T-helper 1 cell treated with Interleukin-12 subunit alpha and Interleukin-12 subunit beta and Interleukin-4 antibody, amounts not matched to agents 30 μg/mL and 1 μg/mL, for 36 hours (primary cell): ENCODE measurements around the gene SPON1.
"Not testable (repeated sequence)": the region's sequence is repeated elsewhere in the genome, so short reads cannot be mapped to it uniquely, and the experiment has no call there.

Experiments used
- H3K27ac Mint-ChIP-seq: one replicate; pipeline ENCODE4 v1.8.0; 2021; ENCODE audit warnings: mild to moderate bottlenecking, mixed read lengths
- H3K27me3 Mint-ChIP-seq: one replicate; pipeline ENCODE4 v1.8.0; 2021; ENCODE audit warnings: low read depth, mixed read lengths
- H3K36me3 Mint-ChIP-seq: one replicate; pipeline ENCODE4 v1.8.0; 2021; ENCODE audit warnings: low read depth, mixed read lengths
- H3K4me1 Mint-ChIP-seq: one replicate; pipeline ENCODE4 v1.8.0; 2021; ENCODE audit warnings: low read depth, mixed read lengths
- H3K4me3 Mint-ChIP-seq: one replicate; pipeline ENCODE4 v1.8.0; 2021; ENCODE audit warnings: mild to moderate bottlenecking, moderate library complexity, mixed read lengths
- H3K9me3 Mint-ChIP-seq: one replicate; pipeline ENCODE4 v1.8.0; 2021; ENCODE audit warnings: mixed read lengths

The SPON1 gene

GRCh38 chr11:13937154-13937553 lies 25.4 kb upstream of the SPON1 start:
- not testable (repeated sequence) for H3K27ac Mint-ChIP-seq, H3K4me3 Mint-ChIP-seq
- H3K27me3 Mint-ChIP-seq, result peaks cover 12% of the 10 kb centered on the region
- H3K36me3 Mint-ChIP-seq, result peaks cover 11% of the 10 kb centered on the region
- peaks cover 29% of the 10 kb centered on the region for H3K9me3 Mint-ChIP-seq
- peaks cover 24% of the 10 kb centered on the region for H3K4me1 Mint-ChIP-seq

DNA sequence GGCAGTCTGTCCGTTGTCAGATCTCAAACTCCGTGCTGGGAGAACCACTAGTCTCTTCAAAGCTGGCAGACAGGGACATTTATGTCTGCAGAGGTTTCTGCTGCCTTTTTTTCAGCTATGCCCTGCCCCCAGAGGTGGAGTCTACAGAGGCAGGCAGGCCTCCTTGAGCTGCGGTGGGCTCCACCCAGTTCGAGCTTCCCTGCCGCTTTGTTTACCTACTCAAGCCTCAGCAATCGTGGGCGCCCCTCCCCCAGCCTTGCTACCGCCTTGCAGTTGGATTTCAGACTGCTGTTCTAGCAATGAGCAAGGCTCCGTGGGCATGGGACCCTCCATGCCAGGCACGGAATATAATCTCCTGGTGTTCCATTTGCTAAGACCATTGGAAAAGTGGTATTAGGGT lies 23.7 kb upstream of the SPON1 start:
- peaks cover 28% of the 10 kb centered on the region for H3K4me1 Mint-ChIP-seq
- not testable (repeated sequence) for H3K4me3 Mint-ChIP-seq
- peaks cover 17% of the 10 kb centered on the region for H3K27me3 Mint-ChIP-seq

GRCh38 chr11:13939961-13940906 lies 22.3 kb upstream of the SPON1 start:
- Mint-ChIP-seq H3K4me3 (peak overlapping the region; percentile 67), H3K9me3 (peaks cover 26% of the 10 kb centered on the region)

More for the DNA sequence above, 23.7 kb upstream of the SPON1 start:
- Mint-ChIP-seq H3K9me3 (peaks cover 29% of the 10 kb centered on the region), H3K36me3 (peaks cover 11% of the 10 kb centered on the region)
- H3K27ac Mint-ChIP-seq, result not testable (repeated sequence)

GRCh38 chr11:13940907-13941256 lies 21.6 kb upstream of the SPON1 start:
- H3K4me1 Mint-ChIP-seq, result peaks cover 28% of the 10 kb centered on the region
- peak overlapping the region; percentile 67 for H3K4me3 Mint-ChIP-seq
- peaks cover 19% of the 10 kb centered on the region for H3K27me3 Mint-ChIP-seq
- H3K9me3 Mint-ChIP-seq, result peaks cover 25% of the 10 kb centered on the region
- peak overlapping the region; percentile 83 for H3K27ac Mint-ChIP-seq
- H3K36me3 Mint-ChIP-seq, result peaks cover 11% of the 10 kb centered on the region

More at GRCh38 chr11:13939961-13940906, 22.3 kb upstream of the SPON1 start:
- Mint-ChIP-seq H3K4me1 (peaks cover 28% of the 10 kb centered on the region), H3K36me3 (peaks cover 13% of the 10 kb centered on the region), H3K27me3 (peaks cover 20% of the 10 kb centered on the region), H3K27ac (peak overlapping the region; percentile 83)

- Mint-ChIP-seq H3K9me3 (peaks cover 17% of the 10 kb centered on the region), H3K27me3 (peaks cover 13% of the 10 kb centered on the region), H3K36me3 (peaks cover 8% of the 10 kb centered on the region), H3K4me1 (peaks cover 29% of the 10 kb centered on the region), H3K4me3 (no peak overlapping the region), H3K27ac (no peak overlapping the region)
Measured at GRCh38 chr11:13941775-13942174, 20.7 kb upstream of the SPON1 start.

- Mint-ChIP-seq H3K36me3 (peaks cover 10% of the 10 kb centered on the region), H3K27me3 (peaks cover 16% of the 10 kb centered on the region), H3K27ac (no peak overlapping the region), H3K4me1 (peaks cover 32% of the 10 kb centered on the region), H3K9me3 (peaks cover 16% of the 10 kb centered on the region), H3K4me3 (no peak overlapping the region)
Measured at GRCh38 chr11:13942378-13942777, 20.1 kb upstream of the SPON1 start.

DNA sequence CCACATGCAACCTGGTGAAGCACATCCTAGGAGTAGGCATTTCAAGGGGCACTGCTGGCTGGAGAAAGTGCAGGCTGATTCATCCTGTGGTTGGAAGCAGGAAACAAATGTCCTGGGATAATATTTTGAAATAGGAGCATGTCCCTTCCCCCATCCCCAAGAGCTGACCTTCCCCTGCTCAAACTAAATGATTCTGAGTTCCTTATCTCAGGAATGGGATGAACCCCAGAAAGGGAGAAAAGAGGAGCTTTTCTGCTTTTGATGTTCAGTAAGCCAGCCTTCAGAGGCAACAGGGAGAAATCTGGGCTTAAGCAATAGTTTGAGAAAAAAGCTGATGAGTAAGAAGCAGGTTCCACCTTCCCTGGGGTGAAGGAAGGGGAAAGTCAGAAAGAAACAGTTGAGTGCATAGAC lies 19.5 kb upstream of the SPON1 start:
- Mint-ChIP-seq H3K4me3 (no peak overlapping the region), H3K27me3 (peaks cover 16% of the 10 kb centered on the region), H3K9me3 (peaks cover 13% of the 10 kb centered on the region), H3K4me1 (peaks cover 38% of the 10 kb centered on the region), H3K27ac (no peak overlapping the region), H3K36me3 (peaks cover 7% of the 10 kb centered on the region)

DNA sequence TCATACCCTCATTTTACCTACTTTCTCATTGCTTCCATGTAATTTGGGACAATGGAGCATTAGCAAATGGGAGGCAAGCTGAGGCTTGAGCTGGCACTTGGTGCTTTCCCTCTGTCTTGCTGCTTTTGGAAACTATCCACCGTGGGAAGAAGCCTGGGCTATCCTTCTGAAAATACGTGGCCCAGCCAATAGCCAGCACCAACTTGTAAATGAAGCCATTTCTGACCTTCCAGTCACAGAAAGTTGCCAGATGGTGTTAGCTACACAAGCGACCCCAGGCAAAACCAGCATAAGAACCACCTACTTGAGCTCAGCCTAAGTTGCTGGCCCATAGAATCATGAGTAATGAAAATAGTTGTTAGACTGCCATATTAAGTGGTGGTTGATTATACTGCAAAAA lies 18.5 kb upstream of the SPON1 start:
- no peak overlapping the region for H3K27ac Mint-ChIP-seq
- H3K27me3 Mint-ChIP-seq, result peaks cover 22% of the 10 kb centered on the region
- H3K4me1 Mint-ChIP-seq, result peaks cover 34% of the 10 kb centered on the region
- H3K9me3 Mint-ChIP-seq, result peaks cover 6% of the 10 kb centered on the region
- H3K4me3 Mint-ChIP-seq, result no peak overlapping the region
- H3K36me3 Mint-ChIP-seq, result peaks cover 3% of the 10 kb centered on the region

GRCh38 chr11:13944911-13945425 lies 17.6 kb upstream of the SPON1 start:
- Mint-ChIP-seq H3K36me3 (peaks cover 3% of the 10 kb centered on the region), H3K9me3 (peaks cover 2% of the 10 kb centered on the region), H3K27ac (no peak overlapping the region), H3K4me1 (peaks cover 28% of the 10 kb centered on the region), H3K27me3 (peaks cover 30% of the 10 kb centered on the region), H3K4me3 (no peak overlapping the region)

DNA sequence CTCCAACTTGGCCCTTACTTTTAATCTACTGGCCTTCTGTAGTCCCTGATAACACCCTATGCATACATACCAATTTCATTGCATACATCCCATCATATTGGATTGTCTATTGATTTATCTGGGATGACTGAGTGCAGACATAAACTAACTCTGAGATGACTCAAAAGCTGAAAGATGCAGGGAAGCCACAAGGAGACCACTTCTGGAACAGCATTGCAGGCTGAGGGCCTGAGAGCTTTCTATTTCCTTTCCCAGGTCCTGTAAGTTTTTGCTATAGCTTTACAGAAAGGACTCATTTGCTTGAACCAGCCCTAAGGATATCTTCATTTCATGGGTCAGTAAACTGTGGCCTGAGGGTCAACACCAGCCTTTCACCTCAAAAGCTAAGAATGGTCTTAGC lies 15.1 kb upstream of the SPON1 start:
- no peak overlapping the region for H3K4me3 Mint-ChIP-seq
- H3K9me3 Mint-ChIP-seq, result no peaks in the 10 kb centered on the region
- no peak overlapping the region for H3K27ac Mint-ChIP-seq
- peaks cover 3% of the 10 kb centered on the region for H3K36me3 Mint-ChIP-seq
- peaks cover 16% of the 10 kb centered on the region for H3K4me1 Mint-ChIP-seq
- H3K27me3 Mint-ChIP-seq, result peaks cover 42% of the 10 kb centered on the region

GRCh38 chr11:13949876-13950275 lies 12.6 kb upstream of the SPON1 start:
- Mint-ChIP-seq H3K27me3 (peaks cover 49% of the 10 kb centered on the region), H3K36me3 (peaks cover 3% of the 10 kb centered on the region), H3K27ac (no peak overlapping the region), H3K4me1 (peaks cover 13% of the 10 kb centered on the region), H3K4me3 (no peak overlapping the region), H3K9me3 (no peaks in the 10 kb centered on the region)

DNA sequence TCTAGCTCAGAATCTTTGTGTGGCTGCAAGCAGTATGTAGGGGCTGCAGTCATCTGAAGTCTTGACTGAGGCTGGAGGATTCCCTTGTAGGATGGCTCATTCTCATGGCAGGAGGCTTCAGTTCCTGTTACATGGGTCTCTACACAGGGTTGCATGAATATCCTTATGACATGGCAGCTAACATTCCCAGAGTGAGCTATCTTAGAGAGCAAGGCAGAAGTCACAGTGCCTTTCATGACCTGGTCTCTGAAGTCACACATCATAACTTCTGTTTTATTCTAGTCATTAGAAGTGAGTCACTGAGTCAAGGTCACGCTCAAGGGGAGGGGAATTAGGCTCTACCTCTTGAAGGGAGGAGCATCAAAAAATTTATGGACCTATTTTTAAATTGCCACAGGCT lies 10.3 kb upstream of the SPON1 start:
- H3K27me3 Mint-ChIP-seq, result peaks cover 45% of the 10 kb centered on the region
- no peak overlapping the region for H3K4me3 Mint-ChIP-seq
- no peak overlapping the region for H3K27ac Mint-ChIP-seq
- peaks cover under 1% of the 10 kb centered on the region for H3K36me3 Mint-ChIP-seq
- H3K9me3 Mint-ChIP-seq, result no peaks in the 10 kb centered on the region
- peaks cover 10% of the 10 kb centered on the region for H3K4me1 Mint-ChIP-seq

DNA sequence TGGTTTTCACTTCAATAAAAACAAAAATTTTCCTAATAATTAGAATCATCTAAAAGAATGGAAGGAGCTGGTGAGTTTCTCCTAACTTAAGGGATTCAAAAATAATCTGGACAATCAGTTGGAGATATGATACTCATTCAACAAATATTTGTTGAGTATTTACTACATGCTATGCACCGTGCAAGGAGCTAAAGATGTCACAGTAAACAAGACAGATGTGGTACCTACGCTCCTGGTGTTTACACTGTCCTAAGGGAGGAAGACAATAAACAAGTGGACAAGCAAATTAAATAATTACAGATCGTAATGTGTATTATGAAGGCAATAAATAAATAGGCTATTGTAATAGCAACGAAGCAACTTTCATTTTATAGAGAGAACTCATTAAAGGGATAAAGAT lies 9.9 kb upstream of the SPON1 start:
- Mint-ChIP-seq H3K36me3 (no peaks in the 10 kb centered on the region), H3K27me3 (peaks cover 43% of the 10 kb centered on the region), H3K4me1 (peaks cover 5% of the 10 kb centered on the region), H3K27ac (no peak overlapping the region), H3K9me3 (no peaks in the 10 kb centered on the region), H3K4me3 (no peak overlapping the region)

DNA sequence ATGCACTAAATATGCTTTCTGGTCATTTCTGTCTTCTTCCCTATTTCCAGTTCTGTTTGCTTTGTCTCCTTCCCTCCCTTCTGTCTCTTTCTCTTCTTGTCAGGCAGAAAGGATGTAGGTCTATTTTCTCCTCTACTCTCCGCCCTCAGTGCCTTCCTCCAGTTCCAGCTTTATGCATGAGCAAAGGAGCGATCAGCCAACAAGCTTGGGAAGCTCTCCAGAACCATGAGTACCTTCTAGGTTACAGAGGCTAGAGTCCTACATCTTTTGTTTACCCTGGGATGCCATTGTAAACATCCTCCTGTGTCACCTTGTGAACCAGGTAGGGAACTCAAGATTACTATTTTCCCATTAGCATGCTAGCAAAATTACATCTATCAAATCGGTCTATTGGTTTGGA lies 7.9 kb upstream of the SPON1 start:
- Mint-ChIP-seq H3K27ac (no peak overlapping the region), H3K9me3 (no peaks in the 10 kb centered on the region), H3K27me3 (peaks cover 47% of the 10 kb centered on the region), H3K4me3 (no peak overlapping the region), H3K36me3 (no peaks in the 10 kb centered on the region), H3K4me1 (no peaks in the 10 kb centered on the region)

DNA sequence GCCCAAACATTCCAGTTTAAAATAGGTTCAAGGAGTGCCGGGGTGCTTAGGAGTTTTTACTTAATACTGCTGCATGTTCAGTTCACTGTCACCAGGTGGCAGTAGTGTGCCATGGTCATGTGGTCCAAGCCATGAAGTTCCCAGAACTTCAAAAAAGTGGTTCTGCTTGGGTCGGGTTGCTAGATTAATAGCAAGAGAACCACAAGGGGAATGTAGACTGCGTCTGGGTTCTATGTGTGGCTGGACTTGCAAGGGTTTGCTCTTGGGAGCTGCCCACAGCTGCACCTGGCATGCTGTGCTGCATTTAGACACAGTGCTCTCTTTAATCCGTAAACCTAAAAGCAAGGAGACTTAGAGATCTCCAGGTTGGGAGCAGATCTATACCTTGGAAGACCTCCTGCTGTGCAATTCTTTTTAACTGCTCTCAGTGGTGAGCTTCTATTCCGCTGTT lies 6.5 kb upstream of the SPON1 start:
- H3K36me3 Mint-ChIP-seq, result no peaks in the 10 kb centered on the region
- no peaks in the 10 kb centered on the region for H3K9me3 Mint-ChIP-seq

More for the DNA sequence above, 6.5 kb upstream of the SPON1 start:
- Mint-ChIP-seq H3K27ac (no peak overlapping the region), H3K4me1 (no peaks in the 10 kb centered on the region), H3K4me3 (no peak overlapping the region), H3K27me3 (peaks cover 50% of the 10 kb centered on the region)
